Renal cortex interstitium (tissue), 11 donors: ENCODE results near the gene DSG2. TPM values are rescaled to one million over a fixed set of nuclear protein-coding genes. Genes with fewer than 3 reads are reported as not detected.

Experiments
- DNase-seq, 11 donors: peaks; one replicate each; pipeline ENCODE4 v3.0.0-alpha.2; 2013; ENCODE audit warnings: low read depth in 9 of 11, low spot score in 4 of 11; ENCODE audit errors: extremely low read depth in 1 of 11
- polyA plus RNA-seq, 3 donors: library from polyadenylated mRNA; unstranded; fragments of 120-200 nt; gene quantifications; one replicate each; pipeline ENCODE4 v1.2.1, GENCODE V29; 2013; ENCODE audit not compliant: insufficient read length in 3 of 3

Gene DSG2
- polyA plus RNA-seq, 3 donors = 44.1 to 56.1 (median 52.9) TPM

DNA sequence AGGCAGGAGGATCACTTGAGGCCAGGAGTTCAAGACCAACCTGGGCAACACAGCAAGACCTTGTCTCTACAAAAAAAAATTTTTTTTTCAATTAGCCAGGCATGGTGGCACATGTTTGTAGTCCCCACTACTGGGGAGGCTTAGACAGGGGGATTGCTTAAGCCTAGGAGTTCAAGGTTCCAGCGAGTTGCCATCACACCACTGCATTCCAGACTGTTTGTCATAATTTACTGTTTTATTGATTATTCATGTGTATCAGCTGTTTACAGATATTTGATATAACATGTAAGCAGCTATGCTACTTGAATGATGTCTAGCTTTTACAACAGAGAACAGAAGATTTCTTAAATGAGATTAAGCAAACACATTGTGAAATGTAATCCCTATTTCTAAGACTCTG lies 35.3 kb downstream of the DSG2 start:
- no peak for DNase-seq

DNA sequence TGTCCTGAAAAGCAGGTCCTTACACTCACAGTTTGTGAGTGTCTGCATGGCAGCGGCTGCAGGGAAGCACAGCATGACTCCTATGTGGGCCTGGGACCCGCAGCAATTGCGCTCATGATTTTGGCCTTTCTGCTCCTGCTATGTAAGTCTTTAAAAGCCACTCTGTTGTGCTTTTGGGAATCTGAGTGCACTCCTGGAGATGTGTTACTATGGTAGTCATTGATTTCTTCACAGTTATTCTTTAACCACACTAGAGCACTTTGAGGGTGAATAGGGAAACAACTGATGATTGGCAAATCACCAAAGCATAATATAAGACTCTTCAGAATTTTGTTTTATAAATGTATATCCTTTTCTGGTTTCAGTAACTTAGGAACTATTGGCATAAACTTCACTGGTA lies 40.9 kb downstream of the DSG2 start:
- DNase-seq = no peak

DNA sequence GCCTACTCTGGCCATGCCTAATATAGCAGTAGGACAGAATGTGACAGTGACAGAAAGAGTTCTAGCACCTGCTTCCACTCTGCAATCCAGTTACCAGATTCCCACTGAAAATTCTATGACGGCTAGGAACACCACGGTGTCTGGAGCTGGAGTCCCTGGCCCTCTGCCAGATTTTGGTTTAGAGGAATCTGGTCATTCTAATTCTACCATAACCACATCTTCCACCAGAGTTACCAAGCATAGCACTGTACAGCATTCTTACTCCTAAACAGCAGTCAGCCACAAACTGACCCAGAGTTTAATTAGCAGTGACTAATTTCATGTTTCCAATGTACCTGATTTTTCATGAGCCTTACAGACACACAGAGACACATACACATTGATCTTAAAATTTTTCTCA lies 48.5 kb downstream of the DSG2 start:
- no peak for DNase-seq

DNA sequence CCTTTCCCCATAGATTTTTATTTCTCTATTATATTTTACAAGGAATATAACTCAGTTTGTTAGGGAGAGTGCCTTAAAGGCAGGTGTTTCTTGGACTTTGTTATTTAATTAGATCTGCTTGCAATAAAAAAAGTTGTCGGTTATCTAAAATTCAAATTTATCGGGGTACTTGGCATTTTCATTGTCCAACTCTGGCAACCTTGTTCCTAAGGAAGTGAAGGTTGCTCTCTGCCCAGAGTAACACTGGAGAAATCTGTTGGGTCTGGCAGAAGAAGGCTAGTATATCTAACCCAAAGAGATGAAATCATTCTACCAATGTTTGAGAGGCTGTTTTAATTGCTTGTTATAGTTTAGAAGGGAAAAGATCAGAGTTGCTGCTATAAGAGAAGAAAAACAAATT lies 50.9 kb downstream of the DSG2 start:
- no peak for DNase-seq

DNA sequence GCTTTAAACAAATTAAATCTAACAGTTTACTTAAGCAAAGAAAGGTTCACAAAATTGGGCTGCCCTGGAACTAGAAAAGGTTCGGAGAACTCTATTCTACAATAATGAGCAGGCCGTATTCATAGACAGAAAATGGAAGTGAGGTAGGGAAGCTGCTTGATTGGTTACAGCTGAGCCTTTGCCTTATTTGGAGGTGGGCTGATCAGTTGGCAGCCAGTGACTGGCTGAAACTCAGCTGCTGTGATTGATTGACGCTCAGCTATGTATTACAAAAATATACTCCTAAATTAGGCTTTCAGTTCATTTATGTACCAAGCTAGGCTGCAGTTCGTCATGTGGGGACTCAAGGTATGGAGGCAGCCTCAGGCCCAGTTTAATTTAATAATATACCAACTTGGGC lies 51.4 kb downstream of the DSG2 start:
- DNase-seq = no peak

DNA sequence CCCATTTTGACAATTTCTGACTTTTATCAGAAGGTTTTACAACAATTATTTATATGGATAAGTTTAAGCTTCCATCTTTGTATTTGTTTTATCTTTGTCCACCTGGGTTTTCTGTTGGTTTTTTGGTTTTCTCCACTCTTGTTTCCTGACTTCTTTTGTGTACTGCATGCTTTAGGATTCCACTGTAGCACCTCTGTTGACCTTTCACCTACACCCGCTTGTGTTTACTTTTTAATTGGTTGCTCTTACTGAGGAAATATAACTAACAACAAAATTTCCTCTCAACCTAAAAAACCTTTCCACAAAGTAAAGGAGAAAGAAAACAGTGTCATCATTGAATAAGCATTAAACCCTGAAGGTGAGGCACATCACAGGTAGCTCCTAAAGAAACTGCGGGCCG lies 53.9 kb downstream of the DSG2 start:
- no peak for DNase-seq

DNA sequence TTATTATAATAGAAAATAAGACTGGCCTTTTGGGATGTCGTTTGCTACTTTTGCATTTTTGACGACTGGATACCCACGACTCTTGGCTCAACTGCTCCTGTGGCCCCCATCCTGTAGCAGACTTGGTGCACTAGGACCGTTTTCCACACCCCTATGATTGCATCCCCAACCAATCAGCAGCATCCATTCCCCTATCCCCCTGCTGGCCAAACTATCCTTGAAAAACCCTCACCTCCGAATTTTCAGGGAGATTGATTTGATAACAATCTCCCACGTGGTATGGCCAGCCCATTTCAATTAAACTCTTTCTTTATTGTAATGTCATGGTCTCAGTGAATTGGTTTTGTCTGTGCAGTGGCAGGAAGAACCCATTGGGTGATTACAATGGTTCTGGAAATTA lies 55.8 kb downstream of the DSG2 start:
- no peak for DNase-seq

DNA sequence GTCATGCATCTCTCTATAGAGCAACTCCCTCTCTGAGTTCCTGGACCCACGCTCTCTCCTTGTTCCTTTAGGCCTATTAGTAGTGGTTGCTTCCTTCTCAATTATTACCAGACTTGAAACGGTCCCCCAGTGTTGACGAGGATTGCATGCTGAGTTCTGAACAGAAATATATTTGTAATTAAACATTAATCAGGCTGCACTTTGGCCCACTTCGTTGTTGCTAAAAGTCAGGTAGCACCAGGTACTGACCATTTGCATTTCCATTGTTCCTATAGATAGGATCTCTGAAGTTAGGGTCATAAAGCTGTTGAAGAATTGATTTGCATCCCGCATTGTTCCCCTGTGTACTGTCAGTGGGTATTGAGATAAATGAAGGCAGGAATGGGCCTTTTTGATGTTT lies 56.8 kb downstream of the DSG2 start:
- DNase-seq = no peak

DNA sequence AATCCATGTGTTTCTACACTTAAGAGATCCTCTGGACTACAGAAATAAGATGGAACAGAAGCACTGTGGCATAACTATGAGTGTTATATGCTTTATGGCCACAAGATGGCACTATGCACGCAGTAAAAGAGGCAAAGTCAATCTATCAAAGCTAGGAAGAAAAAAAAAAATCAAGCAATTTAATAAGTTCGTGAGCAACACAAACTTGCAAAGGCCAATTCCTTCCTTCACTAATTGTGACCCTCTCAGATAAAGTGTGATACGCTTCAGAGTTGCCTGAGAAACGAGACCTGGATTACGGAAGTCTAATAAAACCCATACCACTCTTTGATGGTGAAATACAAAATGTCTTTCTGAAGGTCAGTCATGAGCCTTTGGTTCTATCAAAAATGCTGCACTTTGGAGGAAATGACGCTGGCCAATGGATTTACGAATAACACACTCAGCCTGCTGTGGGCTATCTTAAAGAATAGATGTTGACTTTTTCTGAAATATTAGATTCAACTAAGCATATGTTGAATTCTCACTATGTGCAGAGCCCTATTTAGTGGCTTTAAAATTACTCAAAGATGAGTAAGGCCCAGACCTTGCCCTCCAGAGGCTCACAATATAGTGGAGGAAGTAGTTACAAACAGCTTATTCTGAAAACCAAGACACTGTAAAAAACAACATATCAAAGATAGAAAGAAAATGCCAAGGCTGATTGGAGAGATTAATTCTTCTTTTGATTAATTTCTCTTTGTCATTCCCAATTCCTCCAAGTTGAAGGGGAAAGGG lies 58.2 kb downstream of the DSG2 start:
- peak; percentile 42 to 75 (median 63) for DNase-seq

DNA sequence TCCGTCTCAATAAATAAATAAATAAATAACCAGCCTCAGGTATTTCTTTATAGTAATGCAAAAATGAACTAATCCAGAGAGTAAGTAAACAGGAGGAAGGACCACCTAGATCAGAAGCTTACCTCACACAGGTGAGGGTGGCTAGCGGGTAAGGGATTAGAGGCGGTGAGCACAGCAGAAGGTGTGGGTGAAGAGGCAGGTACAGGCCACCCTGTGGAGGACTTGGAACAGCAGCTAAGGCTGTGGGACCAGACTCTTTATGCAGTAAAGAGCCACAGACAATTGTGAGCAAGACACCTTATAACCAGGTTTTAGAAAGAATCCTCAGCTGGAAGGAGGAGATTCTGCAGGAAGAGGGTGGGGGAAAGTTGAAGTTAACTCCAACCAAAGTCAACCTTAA lies 59.5 kb downstream of the DSG2 start:
- no peak for DNase-seq

DNA sequence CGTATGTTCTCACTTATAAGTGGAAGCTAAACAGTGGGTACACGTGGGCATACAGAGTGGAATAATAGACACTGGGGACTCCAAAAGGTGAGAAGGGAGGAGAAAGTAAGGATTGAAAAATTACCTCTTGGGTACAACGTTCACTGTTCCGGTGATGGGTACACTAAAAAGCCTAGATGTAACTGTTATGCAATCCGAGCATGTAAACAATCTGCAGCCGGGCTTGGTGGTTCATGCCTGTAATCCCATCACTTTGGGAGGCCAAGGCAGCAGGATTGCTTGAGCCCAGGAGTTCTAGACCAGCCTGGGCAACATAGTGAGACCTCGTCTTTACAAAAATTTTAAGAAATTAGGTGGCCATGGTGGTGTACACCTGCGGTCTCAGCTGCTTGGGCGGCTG lies 60.6 kb downstream of the DSG2 start:
- no peak for DNase-seq

DNA sequence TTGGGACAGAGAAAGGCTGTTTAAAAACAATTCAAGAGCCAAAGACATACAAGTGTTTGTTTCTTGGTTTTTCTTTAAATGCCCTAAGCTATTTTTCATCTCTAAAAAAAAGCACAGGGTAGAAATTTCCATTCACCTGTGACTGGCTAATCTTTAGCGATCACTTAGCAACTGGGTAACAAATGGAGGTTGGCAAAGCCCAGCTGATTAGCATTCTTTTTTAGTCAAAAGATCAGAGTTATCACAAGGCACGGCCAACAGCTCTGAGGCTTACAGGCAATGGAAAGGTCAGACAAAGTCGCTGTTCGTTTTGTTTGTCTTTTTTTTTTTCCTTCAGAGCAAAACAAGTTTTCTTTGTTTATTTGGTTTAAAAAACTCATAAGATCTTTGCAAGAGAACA lies 64.7 kb downstream of the DSG2 start:
- DNase-seq = peak in 1 of 11 donors; percentile 14

DNA sequence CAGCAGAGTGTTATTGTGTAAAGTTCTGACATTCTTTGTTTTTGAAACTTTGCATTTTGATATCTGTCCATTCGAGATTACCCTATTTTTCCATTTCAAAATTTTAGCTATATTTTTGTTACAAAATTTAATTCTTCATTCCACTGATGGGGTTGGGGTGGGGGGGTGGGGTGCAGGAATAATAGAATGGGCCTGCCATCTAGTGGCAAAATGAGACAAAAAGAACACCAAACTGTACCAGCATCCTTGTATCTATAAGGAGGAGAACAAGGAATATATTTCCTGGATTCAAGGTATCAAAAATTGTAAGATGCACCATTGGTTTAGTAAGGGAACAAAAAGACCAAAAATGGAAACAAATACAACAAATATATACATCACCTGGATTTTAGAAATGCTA lies 65.8 kb downstream of the DSG2 start:
- DNase-seq = no peak

DNA sequence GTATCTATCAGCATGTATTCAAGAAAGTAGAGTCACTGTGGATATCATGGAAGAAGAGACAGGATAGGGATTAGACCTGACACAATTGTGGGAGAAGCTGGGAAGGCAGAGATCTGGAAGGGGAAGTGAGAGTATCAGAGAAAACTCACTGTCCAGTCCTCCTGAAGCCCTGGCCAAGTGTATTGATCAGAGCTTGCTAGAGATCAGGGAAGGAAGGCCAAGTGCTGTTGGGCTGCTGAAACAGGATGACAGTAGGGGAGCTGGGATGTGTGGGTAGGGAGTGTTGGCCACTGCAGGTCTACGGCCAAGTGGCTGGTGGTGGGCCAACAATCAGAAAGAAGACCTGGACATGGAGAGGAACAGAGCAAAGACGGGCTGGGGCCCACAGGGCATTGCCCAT lies 67.4 kb downstream of the DSG2 start:
- DNase-seq = no peak

DNA sequence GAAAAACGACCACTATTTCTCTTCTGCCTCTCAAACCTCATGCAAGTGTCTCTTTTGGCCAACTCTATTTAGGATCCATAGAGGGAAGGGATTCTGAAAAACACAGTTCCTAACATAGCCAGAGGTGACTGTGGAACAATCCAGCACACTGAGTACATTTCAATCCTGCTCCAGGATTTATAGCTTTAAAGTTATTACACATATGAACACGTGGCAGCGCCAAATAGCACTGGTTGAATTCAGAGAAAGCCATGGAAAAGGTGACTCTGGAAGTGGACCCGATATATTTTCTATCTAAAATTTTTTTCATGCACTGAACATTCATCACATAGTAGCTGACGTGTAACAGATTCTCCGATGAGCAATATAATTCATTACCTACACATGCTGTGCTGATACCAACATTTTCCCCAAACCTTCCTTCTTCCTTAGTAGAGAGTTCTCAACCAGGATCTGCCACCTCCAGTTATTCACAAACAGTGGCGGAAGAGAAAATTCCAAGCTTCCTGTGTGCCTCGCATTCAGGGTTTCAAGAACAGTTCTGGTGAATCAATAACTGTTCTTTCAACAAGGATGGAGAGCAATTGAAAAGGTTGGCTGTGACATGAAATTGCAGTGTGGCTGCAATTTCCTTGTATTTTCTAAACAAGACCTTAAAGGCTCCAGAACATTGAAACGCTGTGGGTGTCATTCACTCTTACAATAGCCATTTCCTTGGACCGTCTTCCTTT lies 68.0 kb downstream of the DSG2 start:
- no peak for DNase-seq

DNA sequence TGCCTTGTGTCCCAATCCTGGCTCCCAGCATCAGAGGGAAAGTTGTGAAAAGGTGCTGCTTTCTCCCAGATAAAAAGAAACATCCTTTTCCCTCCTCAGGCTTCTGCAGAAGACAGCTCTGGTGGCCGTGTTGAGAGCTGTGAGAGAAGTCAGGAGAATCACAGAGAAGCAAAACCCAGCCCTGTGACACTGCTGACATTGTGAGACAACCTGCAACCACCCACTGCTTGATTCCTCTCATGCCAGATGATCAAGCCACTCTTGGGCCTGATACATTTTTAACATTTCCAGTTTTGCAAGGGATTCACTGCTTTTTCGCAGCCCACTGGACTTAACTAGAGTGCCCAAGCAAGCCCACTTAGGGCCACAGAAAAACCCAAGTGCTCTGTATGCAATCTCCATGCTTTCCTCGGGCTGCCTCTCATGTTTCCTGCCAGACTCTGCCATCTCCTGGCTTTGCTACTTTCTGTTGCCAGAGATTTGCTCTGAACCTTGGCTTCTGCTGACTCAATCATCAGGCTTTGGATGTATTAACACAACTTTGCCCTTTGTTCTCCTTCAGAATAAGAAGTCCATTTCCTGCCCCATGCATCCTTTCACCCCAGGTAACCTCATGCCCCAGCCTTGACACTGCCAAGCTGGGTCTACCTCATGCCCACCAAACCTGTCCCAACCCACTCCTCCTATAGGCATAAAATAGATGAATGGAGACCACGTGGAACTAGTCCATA lies 68.8 kb downstream of the DSG2 start:
- no peak for DNase-seq

DNA sequence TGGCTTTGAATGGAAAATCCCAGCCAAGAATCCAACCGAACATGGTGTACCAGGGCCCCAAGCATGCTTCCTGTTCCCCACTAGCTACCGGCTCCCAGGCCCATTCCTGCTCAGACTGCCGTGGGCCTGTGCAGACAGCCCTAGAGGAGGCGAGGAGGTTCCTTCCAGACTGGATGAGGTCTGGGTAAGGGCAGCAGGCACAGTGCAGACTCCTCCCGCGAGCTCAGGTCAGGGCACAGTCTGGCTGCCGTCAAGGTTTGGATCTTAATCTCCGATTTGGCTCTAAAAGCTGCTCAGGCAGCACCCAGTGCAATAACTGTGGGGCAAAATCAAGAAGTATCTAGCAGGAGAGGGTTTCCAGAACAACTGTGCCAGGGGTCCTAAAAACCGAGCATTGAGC lies 74.4 kb downstream of the DSG2 start:
- no peak for DNase-seq

DNA sequence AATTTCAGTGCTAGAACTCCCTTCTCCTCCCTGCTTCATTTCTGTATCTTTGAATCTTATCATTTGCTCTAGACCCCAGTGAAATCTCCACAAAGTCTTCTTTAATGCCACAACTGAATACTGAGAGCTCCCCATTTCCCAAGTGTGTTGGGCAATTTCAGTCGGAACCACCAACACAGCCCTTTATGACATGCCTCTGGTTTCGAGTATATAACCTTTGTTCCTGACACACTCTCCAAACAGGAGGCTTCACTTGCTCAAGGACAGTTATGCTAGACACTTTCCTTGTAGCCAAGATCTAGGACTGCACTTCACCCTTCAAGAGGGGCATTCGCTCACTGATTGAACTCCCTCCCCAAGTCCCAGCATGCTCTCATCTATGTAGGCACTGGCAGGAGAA lies 75.1 kb downstream of the DSG2 start:
- no peak for DNase-seq

DNA sequence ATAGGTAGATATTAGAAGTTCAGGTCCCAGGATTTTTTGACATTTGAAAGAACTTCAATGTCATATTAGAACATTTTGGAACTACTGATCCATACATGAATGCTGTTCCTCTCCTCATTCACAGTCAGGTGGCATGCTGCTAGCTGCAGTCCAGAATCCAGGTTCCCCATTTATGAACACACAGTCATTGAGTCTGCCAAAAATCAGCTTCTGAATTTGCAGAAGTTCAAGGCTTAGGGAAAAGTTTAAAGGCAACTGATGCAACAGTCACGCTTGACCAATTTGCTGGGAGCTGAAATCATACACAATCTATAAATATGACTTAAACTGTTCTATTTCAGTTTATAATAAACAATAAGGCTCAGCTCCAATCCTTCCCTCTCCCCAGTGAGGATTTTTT lies 76.4 kb downstream of the DSG2 start:
- no peak for DNase-seq

DNA sequence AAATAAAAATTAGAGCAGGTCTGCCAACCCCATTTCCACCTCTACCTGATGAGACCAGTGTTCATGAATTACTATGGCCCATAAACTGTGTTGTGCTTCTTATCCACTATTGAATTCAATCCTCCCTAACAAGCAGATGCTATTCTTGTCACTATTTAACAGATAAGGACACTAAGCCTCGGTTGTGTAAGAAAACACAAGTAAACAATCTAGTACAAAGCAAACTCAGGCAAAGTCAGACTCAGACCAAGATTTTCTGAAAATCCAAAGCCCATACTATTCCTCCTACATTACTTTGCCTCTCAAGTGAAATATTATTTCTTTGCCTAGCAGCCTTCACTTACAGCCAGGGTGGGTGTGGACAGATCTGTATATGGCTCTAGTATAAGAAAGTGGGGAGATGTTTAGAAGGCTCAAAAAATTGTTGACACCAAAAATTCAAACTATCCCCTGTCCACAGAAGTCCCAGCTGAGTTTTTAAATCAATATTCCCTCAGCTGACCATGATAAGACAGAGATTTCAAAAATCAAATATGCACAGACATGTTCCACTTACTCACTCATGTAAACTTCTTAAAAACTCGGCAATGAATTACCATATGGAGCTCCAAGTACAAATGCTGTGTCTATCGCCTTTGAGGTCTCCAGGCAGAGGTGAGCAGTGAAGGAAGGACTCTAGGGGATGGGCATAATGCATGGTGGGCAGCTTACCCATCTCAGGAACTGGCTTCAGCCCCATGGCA lies 77.7 kb downstream of the DSG2 start:
- DNase-seq = no peak
